Glutamatergic neuron (in vitro differentiated cells): ENCODE results near the gene ASPA. TPM values are rescaled to one million over a fixed set of nuclear protein-coding genes. Genes with fewer than 3 reads are reported as not detected.
A peak's percentile ranks its signal among the peaks of the same experiment; 100 is the strongest.
"Not testable (repeated sequence)": the region's sequence is repeated elsewhere in the genome, so short reads cannot be mapped to it uniquely, and the experiment has no call there.

ENCODE experiments used
- DNase-seq: peaks from one replicate; pipeline ENCODE4 v3.0.0; 2022
- H3K27ac Mint-ChIP-seq: one replicate; pipeline ENCODE4 v1.8.0; 2020; ENCODE audit warnings: mild to moderate bottlenecking, mixed read lengths, inconsistent platforms; ENCODE audit not compliant: unreplicated experiment
- H3K27me3 Mint-ChIP-seq: one replicate; pipeline ENCODE4 v1.8.0; 2020; ENCODE audit warnings: mild to moderate bottlenecking, moderate library complexity, mixed read lengths, inconsistent platforms; ENCODE audit not compliant: unreplicated experiment
- H3K36me3 Mint-ChIP-seq: one replicate; pipeline ENCODE4 v1.8.0; 2020; ENCODE audit warnings: mild to moderate bottlenecking, mixed read lengths, inconsistent platforms; ENCODE audit not compliant: unreplicated experiment
- H3K4me1 Mint-ChIP-seq: one replicate; pipeline ENCODE4 v1.8.0; 2020; ENCODE audit warnings: mild to moderate bottlenecking, low read depth, mixed read lengths, inconsistent platforms; ENCODE audit not compliant: unreplicated experiment
- H3K4me3 Mint-ChIP-seq: one replicate; pipeline ENCODE4 v1.8.0; 2020; ENCODE audit warnings: mild to moderate bottlenecking, mixed read lengths, inconsistent platforms; ENCODE audit not compliant: unreplicated experiment
- H3K9me3 Mint-ChIP-seq: one replicate; pipeline ENCODE4 v1.8.0; 2020; ENCODE audit warnings: mild to moderate bottlenecking, moderate library complexity, mixed read lengths, inconsistent platforms; ENCODE audit not compliant: unreplicated experiment
- CTCF ChIP-seq: fragments of 200-600 bp; sonication (generic); IDR thresholded peaks from one replicate; pipeline ENCODE4 v1.5.0; 2021; ENCODE audit not compliant: partially characterized antibody, unreplicated experiment
- long read RNA-seq: library from polyadenylated mRNA; unstranded; transcript quantifications from one replicate; pipeline ENCODE4 v2.0.0, GENCODE V29; 2020; ENCODE audit not compliant: unreplicated experiment
- total RNA-seq: library from RNA; stranded (reverse); fragmentation: NEBNext Ultra II Directional; extraction: Animal tissue kit (Norgen Biotek cat#: 25700); gene quantifications from one replicate; pipeline ENCODE4 v1.2.1, GENCODE V29; 2021; ENCODE audit not compliant: unreplicated experiment

ASPA gene
- total RNA-seq, result not detected
- long read RNA-seq, result 0 reads

GRCh38 chr17:3475812-3476610 is at the start of gene ASPA:
ASPA (plus strand) TSS chr17:3475997; CDS start chr17:3476160, 163 bp downstream.
- Mint-ChIP-seq H3K9me3 (peaks cover 2% of the 10 kb centered on the region), H3K36me3 (no peaks in the 10 kb centered on the region), H3K4me3 (no peak within 1 kb of the TSS), H3K27me3 (no peaks in the 10 kb centered on the region), H3K27ac (peak within 1 kb of the TSS; percentile 33), H3K4me1 (peaks cover 6% of the 10 kb centered on the region)
- DNase-seq, result no peak
- no peak for TF ChIP-seq CTCF

- not testable (repeated sequence) for H3K9me3 Mint-ChIP-seq
Measured at GRCh38 chr17:3433215-3433614, 42.6 kb upstream of the ASPA start.

GRCh38 chr17:3433741-3434140 is 42.1 kb upstream of the ASPA start, which contains the start of gene OR1E2:
OR1E2 (minus strand) TSS chr17:3433841; CDS start chr17:3433841, 0 bp downstream.
- Mint-ChIP-seq H3K27me3 (no peaks in the 10 kb centered on the region), H3K4me1 (no peaks in the 10 kb centered on the region), H3K27ac (no peak within 1 kb of the TSS), H3K9me3 (peaks cover 2% of the 10 kb centered on the region), H3K4me3 (no peak within 1 kb of the TSS), H3K36me3 (no peaks in the 10 kb centered on the region)
- no peak for DNase-seq
- no peak for TF ChIP-seq CTCF

More at GRCh38 chr17:3433215-3433614, 42.6 kb upstream of the ASPA start:
- not testable (repeated sequence) for H3K27ac Mint-ChIP-seq, H3K4me1 Mint-ChIP-seq, H3K27me3 Mint-ChIP-seq, DNase-seq, H3K36me3 Mint-ChIP-seq, H3K4me3 Mint-ChIP-seq

- DNase-seq, result no peak
- TF ChIP-seq CTCF, result no peak
- Mint-ChIP-seq H3K27ac (no peak overlapping the region), H3K27me3 (no peaks in the 10 kb centered on the region), H3K4me3 (no peak overlapping the region), H3K9me3 (peaks cover 2% of the 10 kb centered on the region), H3K36me3 (no peaks in the 10 kb centered on the region), H3K4me1 (no peaks in the 10 kb centered on the region)
Measured at GRCh38 chr17:3438368-3438767, 37.4 kb upstream of the ASPA start.

- H3K4me3 Mint-ChIP-seq, result no peak overlapping the region
- DNase-seq, result no peak
Measured at GRCh38 chr17:3440451-3440850, 35.3 kb upstream of the ASPA start.

More at GRCh38 chr17:3440451-3440850, 35.3 kb upstream of the ASPA start:
- no peaks in the 10 kb centered on the region for H3K27me3 Mint-ChIP-seq
- H3K36me3 Mint-ChIP-seq, result no peaks in the 10 kb centered on the region
- H3K27ac Mint-ChIP-seq, result no peak overlapping the region
- H3K4me1 Mint-ChIP-seq, result no peaks in the 10 kb centered on the region
- H3K9me3 Mint-ChIP-seq, result peaks cover 2% of the 10 kb centered on the region
- TF ChIP-seq CTCF, result no peak
